ENCODE data around the gene PEX14. TPM values are rescaled to one million over a fixed set of nuclear protein-coding genes. Genes with fewer than 3 reads are reported as not detected.

The PEX14 gene
- total RNA-seq, 2 donors from 2014 or later = 16.0 TPM

DNA sequence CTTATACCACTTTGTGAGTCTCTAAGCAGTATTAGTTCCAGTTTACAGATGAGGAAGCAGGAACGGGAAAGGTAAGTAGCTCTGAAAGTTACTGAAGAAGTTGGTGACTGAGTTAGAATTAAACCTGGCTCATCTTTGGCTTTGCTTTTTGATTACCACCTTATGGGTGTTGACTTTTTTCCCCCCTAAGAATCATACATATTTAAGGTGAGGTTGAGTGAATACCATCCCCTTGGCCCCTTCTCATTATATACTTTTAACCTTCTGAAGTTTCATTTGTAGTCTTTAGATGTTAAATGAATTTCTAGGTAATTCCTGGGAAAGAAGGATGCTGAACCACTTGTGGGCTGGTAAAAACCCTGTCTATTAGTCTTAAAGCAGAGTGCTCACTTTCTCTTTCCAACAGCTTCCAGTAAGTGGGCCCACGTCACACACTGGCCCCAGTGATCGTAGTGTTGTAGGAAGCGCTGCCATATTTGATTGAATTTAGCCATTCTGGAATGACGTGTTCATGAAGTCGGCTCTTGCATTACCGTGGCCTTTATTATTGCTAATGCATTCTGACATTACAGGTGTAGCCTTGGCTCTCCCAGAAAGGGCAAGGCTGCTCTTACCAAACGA lies 46.9 kb downstream of the PEX14 start:
- ATAC-seq (no peak), DNase-seq (no peak)
- Mint-ChIP-seq H3K27ac (no peak overlapping the region), H3K27me3 (no peaks in the 10 kb centered on the region), H3K4me1 (peaks cover 23% of the 10 kb centered on the region), H3K4me3 (no peak overlapping the region), H3K36me3 (ENCODE audit: low read depth) (peaks cover 4% of the 10 kb centered on the region)
- no peaks in the 10 kb centered on the region for H3K9me3 ChIP-seq (ENCODE audit: control insufficient read depth, low read length, poor library complexity, severe bottlenecking)

DNA sequence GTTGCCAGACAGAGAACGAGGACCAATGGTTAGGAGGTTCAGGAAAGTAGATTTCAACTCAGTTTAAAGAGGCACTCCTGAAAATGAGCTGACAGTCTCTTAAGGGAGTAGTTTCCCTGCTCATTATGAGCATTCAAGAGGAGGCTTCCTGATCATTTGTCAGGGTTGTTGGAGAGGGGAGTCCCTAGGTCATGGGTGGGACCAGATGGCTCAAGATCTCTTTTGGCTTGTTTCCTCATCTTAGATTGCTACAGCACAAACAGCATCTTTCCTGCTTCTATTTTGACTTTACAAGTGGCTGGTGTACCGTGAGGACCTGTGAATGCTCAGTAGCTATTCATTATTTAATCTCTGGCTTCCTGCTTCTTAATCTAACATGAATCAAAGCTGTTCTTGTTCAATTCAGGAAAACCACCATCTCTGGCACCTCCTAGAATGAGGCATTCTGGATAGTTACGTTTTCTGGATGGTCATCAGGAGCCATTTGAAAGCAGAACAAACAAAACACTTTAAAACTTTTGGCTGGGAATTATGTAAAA lies 47.6 kb downstream of the PEX14 start:
- peaks cover 16% of the 10 kb centered on the region for H3K4me1 Mint-ChIP-seq
- no peak overlapping the region for H3K4me3 Mint-ChIP-seq
- ATAC-seq = no peak
- no peaks in the 10 kb centered on the region for H3K9me3 ChIP-seq (ENCODE audit: control insufficient read depth, low read length, poor library complexity, severe bottlenecking)
- no peak overlapping the region for H3K27ac Mint-ChIP-seq
- peaks cover 4% of the 10 kb centered on the region for H3K36me3 Mint-ChIP-seq (ENCODE audit: low read depth)
- no peak for DNase-seq
- no peaks in the 10 kb centered on the region for H3K27me3 Mint-ChIP-seq

DNA sequence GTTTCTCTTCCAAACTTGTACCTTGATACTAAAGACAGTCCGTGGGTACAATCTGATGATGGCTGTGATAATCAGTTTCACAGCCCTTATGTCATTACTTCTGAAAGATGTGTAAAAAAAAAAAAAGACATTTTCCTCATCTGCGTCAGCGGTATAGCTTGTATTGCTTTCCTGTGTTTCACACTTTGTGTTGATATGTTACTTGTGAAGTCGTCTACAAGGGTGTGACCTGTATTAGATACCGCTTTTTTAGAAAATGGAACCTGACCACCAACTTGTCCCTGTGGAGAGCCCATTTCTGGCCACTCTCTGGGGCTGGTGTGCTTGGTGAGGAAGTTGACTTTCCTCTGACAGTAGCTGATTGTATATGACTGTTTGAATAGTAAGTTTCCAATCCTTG lies 50.5 kb downstream of the PEX14 start:
- H3K36me3 Mint-ChIP-seq (ENCODE audit: low read depth) = peaks cover 4% of the 10 kb centered on the region
- no peak overlapping the region for H3K4me3 Mint-ChIP-seq
- peaks cover 15% of the 10 kb centered on the region for H3K4me1 Mint-ChIP-seq
- H3K9me3 ChIP-seq (ENCODE audit: control insufficient read depth, low read length, poor library complexity, severe bottlenecking) = no peaks in the 10 kb centered on the region
- DNase-seq (no peak), ATAC-seq (no peak)
- no peak overlapping the region for H3K27ac Mint-ChIP-seq
- no peaks in the 10 kb centered on the region for H3K27me3 Mint-ChIP-seq

DNA sequence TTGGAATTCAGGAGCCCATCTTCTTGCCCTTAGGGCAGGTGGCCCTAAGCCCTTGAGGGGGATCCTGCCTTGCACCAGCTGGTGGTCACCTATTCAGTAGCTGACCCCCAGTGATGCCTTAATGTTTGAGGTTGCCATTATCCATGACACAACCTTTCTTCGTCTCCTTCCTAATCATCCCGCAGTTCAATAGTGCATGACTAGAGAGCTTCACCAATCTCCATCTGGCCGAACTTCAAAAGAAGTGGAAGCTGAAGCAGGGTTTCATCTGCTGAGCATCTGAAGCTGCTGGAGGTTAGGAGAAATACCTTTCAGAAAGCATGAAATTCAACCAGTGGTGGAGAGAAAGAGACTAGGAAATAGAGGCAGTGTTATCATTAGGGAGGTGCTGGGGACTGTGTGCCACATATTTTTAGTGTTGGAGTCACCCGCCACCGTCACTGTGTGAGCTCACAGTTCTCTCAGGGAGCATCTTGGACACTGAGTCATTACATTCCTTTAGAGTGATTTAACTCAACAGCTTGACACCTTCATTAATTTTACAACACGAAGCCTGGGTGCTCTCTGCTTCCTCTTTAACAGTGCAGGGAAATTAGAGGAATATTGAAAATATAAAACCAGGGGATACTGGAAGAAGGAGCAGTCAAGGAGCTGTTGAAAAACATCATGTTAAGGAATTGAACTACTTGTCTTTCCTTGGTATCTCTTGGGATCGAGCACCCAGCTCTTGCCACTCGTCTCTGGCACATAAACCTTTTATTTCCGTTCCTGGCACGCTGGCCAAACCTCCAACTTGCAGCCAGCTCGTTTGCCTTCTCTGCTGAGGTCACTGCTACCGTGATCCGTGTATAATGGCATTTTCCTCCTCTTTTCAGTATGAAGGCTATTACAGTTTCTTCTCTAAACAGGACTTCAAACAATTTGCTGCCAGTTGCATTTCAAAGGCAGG lies 53.6 kb downstream of the PEX14 start:
- peaks cover 15% of the 10 kb centered on the region for H3K4me1 Mint-ChIP-seq
- H3K27ac Mint-ChIP-seq = no peak overlapping the region
- no peak for ATAC-seq
- no peaks in the 10 kb centered on the region for H3K27me3 Mint-ChIP-seq
- no peaks in the 10 kb centered on the region for H3K9me3 ChIP-seq (ENCODE audit: control insufficient read depth, low read length, poor library complexity, severe bottlenecking)
- no peaks in the 10 kb centered on the region for H3K36me3 Mint-ChIP-seq (ENCODE audit: low read depth)
- no peak for DNase-seq
- no peak overlapping the region for H3K4me3 Mint-ChIP-seq

DNA sequence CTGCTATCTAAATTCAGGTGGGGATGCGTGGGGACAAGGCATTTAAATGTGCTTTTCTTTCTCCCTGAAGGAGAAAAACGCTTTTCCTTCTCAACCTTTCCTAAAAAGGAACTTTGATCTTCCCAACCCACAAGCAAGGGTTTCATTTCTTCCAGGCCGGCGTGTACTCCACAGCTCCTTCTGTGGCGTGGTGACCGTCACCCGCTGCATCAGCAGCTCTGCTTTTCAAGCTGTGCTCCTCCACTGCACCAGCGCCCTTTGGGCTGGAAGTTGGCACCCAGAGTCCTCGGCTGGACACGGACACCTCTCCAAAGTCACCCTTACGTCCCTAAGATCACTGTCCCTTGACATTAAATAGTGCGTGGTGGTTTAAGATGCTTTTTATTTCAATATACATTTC lies 54.3 kb downstream of the PEX14 start:
- ATAC-seq (no peak), DNase-seq (no peak)
- Mint-ChIP-seq H3K4me3 (no peak overlapping the region), H3K27ac (no peak overlapping the region), H3K36me3 (ENCODE audit: low read depth) (no peaks in the 10 kb centered on the region), H3K4me1 (peaks cover 15% of the 10 kb centered on the region), H3K27me3 (no peaks in the 10 kb centered on the region)
- no peaks in the 10 kb centered on the region for H3K9me3 ChIP-seq (ENCODE audit: control insufficient read depth, low read length, poor library complexity, severe bottlenecking)

DNA sequence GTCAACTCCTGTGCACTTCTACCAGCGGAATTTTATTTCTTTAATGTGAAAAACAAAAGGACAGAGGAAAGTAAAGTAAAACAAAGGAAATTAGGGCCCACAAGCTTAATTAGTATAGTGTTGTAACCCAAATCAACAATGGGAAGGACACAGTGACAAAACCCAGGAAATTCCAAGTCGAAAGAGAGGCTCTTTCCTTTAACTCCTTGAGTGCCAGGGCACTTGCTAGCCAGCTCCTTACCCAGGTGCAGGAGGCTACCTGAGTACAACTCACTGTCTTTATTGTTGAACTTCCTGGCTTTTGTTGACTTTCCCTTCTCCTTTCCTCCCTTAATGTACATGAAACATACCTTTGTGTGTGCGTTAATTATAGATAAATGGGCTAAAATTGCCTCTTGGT lies 55.0 kb downstream of the PEX14 start:
- Mint-ChIP-seq H3K27ac (no peak overlapping the region), H3K4me3 (no peak overlapping the region), H3K36me3 (ENCODE audit: low read depth) (no peaks in the 10 kb centered on the region), H3K27me3 (no peaks in the 10 kb centered on the region), H3K4me1 (peaks cover 20% of the 10 kb centered on the region)
- H3K9me3 ChIP-seq (ENCODE audit: control insufficient read depth, low read length, poor library complexity, severe bottlenecking) = no peaks in the 10 kb centered on the region
- no peak for ATAC-seq
- no peak for DNase-seq

DNA sequence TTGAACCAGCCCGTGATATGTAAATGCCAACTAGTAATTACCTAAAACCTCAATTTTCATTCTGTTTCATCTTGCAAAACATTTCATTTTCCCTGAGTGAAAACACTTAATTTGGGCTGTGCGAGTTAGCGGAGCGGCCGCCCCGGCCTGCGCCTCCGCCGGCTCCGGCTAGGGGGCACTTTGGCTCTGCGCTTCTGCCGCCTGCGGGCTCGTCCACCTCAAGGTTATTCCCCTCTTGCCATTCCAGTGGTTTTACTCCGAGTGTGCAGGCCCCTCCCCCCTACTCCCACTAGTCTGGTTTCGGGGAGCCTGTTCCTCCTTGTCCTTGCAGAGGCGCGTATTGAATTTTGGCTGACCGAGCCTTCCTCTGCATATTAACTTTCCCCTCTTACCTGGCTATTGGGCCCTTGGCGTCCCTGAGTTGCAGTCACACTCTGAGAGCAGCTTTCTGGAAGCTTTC lies 55.6 kb downstream of the PEX14 start:
- Mint-ChIP-seq H3K4me1 (peaks cover 22% of the 10 kb centered on the region), H3K36me3 (ENCODE audit: low read depth) (no peaks in the 10 kb centered on the region), H3K4me3 (no peak overlapping the region), H3K27ac (no peak overlapping the region), H3K27me3 (no peaks in the 10 kb centered on the region)
- DNase-seq (no peak), ATAC-seq (no peak)
- no peaks in the 10 kb centered on the region for H3K9me3 ChIP-seq (ENCODE audit: control insufficient read depth, low read length, poor library complexity, severe bottlenecking)

DNA sequence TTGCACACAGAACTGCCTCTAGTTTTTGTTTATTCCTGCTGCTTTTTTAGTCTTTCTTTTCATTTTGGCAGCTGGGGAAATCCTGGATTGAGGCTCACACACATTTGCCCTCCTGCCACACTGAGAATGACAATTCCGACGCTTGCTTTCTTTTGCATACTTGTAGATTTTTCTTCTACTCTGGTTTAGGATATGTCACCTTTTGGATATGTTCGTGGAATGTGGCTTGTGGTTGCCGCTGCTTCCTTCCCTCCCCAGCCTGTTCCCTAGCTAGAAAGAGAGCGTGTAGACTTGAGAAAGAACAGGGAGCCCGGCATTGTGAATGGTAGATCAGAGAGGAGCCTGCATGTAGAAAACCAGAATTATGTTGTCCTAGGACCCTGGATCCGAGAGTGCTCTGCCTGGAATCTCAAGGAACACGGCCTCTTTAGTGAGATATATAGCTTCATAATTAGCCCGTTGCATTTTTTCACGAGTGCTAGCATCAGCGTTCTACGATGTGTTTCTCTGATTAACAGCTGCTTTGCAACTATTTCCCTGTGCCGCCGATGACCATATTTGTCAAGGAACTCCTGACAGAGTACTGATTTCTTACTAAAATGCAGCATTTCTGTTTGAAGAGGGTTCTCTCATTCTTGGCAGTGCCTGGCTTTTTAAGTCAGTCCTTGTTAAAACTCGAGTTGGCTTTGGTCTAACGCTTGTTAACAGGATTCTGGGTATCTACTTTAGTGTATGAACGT lies 56.2 kb downstream of the PEX14 start:
- Mint-ChIP-seq H3K36me3 (ENCODE audit: low read depth) (peaks cover 4% of the 10 kb centered on the region), H3K4me3 (no peak overlapping the region), H3K27ac (no peak overlapping the region), H3K4me1 (peaks cover 28% of the 10 kb centered on the region), H3K27me3 (no peaks in the 10 kb centered on the region)
- no peak for ATAC-seq
- DNase-seq = no peak
- H3K9me3 ChIP-seq (ENCODE audit: control insufficient read depth, low read length, poor library complexity, severe bottlenecking) = no peaks in the 10 kb centered on the region

DNA sequence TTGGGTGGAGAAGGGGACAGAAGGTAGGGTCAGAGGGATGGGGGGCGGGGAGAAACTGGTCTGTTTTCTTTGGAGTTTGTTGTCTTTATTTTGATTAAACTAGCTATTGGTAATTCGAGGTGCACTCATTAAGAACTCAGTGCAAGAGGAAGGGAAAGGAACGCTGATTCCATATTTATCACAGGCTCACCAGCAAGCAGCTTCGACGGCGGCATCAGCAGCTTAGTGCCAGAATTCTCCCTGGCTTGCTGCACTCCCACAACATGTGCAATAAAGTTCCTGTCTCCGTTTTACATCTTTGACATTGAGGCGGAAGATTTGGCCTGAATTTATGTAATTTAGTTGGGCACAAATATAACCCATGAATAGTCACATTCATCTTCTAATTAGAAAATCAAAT lies 57.6 kb downstream of the PEX14 start:
- ATAC-seq = no peak
- H3K4me1 Mint-ChIP-seq = peaks cover 28% of the 10 kb centered on the region

DNA sequence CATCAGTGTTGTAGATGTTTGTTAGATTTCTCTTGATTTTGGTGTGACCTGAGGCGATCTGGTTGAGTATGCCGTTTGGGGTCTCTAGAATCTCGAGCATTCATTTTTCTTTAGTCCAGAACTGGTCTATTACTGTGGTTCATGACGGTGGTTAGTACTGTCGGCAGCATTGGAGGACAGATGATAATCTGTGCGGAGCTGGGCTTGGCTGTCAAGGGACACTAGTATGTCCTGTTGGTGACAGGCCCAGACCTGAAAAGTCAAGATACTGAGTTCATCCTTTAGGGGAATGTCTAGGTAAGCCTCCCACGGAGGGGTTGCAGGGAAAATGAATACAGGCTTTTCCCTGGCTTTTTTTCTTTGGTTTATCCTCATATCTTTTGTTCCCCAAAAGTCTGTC lies 59.8 kb downstream of the PEX14 start:
- no peak overlapping the region for H3K27ac Mint-ChIP-seq
- no peak overlapping the region for H3K4me3 Mint-ChIP-seq
- DNase-seq = no peak
- H3K4me1 Mint-ChIP-seq = peaks cover 30% of the 10 kb centered on the region
- H3K36me3 Mint-ChIP-seq (ENCODE audit: low read depth) = peaks cover 10% of the 10 kb centered on the region
- no peaks in the 10 kb centered on the region for H3K27me3 Mint-ChIP-seq
- no peaks in the 10 kb centered on the region for H3K9me3 ChIP-seq (ENCODE audit: control insufficient read depth, low read length, poor library complexity, severe bottlenecking)
- ATAC-seq = no peak

More for the DNA sequence above, 57.6 kb downstream of the PEX14 start:
- no peak for DNase-seq
- Mint-ChIP-seq H3K36me3 (ENCODE audit: low read depth) (peaks cover 9% of the 10 kb centered on the region), H3K4me3 (no peak overlapping the region), H3K27ac (no peak overlapping the region), H3K27me3 (no peaks in the 10 kb centered on the region)
- H3K9me3 ChIP-seq (ENCODE audit: control insufficient read depth, low read length, poor library complexity, severe bottlenecking) = no peaks in the 10 kb centered on the region

DNA sequence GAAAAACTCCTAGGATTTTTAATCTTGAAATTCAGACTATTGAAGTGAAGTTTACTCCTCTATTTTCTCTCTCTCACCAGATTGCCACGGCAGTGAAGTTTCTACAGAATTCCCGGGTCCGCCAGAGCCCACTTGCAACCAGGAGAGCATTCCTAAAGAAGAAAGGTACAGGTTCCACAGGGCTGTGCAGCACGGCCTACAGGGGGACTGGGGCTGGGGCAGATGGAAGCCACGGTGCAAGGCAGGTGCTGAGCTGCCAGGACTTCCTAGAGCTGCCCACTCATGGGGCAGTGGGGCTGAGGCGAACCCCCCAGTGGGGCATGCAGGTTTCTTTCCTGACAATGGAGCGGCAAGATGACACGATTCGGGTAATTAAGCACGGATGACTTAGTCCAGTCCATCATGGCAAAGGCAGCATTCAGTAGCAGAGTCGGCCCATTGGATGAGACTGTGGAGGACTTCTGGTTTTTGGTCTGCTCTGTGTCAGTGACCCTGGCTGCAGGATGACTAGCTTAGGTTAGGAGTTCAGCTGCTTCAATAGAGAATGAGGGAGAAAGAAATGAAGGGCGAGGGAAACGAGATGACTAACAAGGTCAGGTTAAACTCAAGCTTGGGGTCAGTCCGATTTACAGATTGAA lies 61.5 kb downstream of the PEX14 start:
- Mint-ChIP-seq H3K27me3 (no peaks in the 10 kb centered on the region), H3K4me1 (peaks cover 26% of the 10 kb centered on the region), H3K27ac (no peak overlapping the region), H3K36me3 (ENCODE audit: low read depth) (peaks cover 10% of the 10 kb centered on the region), H3K4me3 (no peak overlapping the region)
- DNase-seq = no peak
- no peaks in the 10 kb centered on the region for H3K9me3 ChIP-seq (ENCODE audit: control insufficient read depth, low read length, poor library complexity, severe bottlenecking)
- ATAC-seq = no peak

DNA sequence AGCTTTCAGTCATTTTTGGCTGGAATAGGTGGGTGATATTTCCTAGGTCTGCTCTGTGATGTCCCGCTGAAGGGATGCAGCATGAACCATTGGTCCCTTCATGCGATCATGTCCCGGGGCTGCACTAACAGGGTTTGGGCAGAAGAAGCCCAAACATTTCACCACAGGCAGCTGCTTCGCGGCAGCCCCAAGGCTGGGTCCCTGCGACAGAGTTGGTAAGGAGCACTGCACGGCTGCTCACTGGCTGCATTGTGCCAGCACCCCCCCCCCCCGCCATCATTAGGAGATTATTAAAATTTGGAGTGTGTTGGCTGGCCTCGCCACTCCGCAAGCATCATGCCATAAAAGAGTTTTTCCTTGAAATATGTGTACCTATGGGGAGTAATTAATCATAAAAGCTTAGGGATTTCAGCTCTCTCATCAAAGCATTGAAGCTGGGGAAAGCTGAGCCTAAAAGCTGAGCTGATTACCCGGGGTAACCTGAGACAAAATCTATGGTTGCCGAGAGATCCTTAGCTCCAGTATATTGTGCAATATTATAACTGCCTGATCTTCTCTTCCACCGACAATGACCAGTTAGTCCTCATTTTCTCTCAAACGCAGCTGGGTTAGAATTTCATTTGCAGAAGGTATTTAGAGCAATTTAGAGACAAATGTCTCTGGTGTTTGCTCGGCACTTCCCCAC lies 62.5 kb downstream of the PEX14 start:
- H3K4me3 Mint-ChIP-seq = no peak overlapping the region
- H3K4me1 Mint-ChIP-seq = peaks cover 24% of the 10 kb centered on the region
- H3K27me3 Mint-ChIP-seq = no peaks in the 10 kb centered on the region
- H3K27ac Mint-ChIP-seq = no peak overlapping the region
- H3K36me3 Mint-ChIP-seq (ENCODE audit: low read depth) = peaks cover 10% of the 10 kb centered on the region
- ATAC-seq (no peak), DNase-seq (no peak)
- no peaks in the 10 kb centered on the region for H3K9me3 ChIP-seq (ENCODE audit: control insufficient read depth, low read length, poor library complexity, severe bottlenecking)

Measured in T-helper 17 cell (primary cell).